Lower leg skin (tissue), 3 donors: ENCODE data around the gene PLXNC1.

Experiments used
- POLR2A ChIP-seq, 2 donors: fragments of 450-650 bp; IDR thresholded peaks; one replicate each; pipeline ENCODE4 v1.6.1; 2016 to 2017; ENCODE audit warnings: antibody characterized with exemption in 2 of 2, mild to moderate bottlenecking in 1 of 2, moderate library complexity in 1 of 2
- TF ChIP-seq, protein P1 (sequence below), 3 donors: fragments of 450-650 bp; IDR thresholded peaks; one replicate each; pipeline ENCODE4 v1.5.1; 2016; ENCODE audit warnings: antibody characterized with exemption in 3 of 3, mild to moderate bottlenecking in 3 of 3, moderate library complexity in 2 of 3

DNA sequence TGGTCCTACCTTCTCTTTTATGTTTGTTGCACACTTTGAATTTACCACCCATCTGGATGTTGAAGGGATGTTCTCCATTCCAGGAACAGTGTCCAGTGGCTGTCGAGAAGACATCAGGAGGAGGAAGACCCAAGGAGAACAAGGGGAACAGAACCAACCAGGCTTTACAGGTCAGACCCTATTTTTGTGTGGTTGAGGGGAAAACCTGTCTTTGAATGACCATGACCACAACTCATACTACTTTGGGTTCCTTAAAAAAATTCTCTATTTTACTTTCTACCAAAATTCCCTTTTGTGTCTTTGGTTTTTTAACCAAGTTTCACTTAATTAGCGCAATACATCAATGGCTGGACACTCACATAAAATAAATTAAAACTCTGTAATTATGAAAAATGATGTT is 78.7 kb downstream of the PLXNC1 start:
- TF ChIP-seq, protein P1, sequence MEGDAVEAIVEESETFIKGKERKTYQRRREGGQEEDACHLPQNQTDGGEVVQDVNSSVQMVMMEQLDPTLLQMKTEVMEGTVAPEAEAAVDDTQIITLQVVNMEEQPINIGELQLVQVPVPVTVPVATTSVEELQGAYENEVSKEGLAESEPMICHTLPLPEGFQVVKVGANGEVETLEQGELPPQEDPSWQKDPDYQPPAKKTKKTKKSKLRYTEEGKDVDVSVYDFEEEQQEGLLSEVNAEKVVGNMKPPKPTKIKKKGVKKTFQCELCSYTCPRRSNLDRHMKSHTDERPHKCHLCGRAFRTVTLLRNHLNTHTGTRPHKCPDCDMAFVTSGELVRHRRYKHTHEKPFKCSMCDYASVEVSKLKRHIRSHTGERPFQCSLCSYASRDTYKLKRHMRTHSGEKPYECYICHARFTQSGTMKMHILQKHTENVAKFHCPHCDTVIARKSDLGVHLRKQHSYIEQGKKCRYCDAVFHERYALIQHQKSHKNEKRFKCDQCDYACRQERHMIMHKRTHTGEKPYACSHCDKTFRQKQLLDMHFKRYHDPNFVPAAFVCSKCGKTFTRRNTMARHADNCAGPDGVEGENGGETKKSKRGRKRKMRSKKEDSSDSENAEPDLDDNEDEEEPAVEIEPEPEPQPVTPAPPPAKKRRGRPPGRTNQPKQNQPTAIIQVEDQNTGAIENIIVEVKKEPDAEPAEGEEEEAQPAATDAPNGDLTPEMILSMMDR (IDR thresholded peaks at IDR 0.05) = no peak
- no peak for TF ChIP-seq POLR2A (IDR thresholded peaks at IDR 0.05)
